GM12878 (cell line): ENCODE measurements around the gene COX6B2.
A peak's percentile ranks its signal among the peaks of the same experiment; 100 is the strongest.

Source experiments
- CEBPB ChIP-seq, 2 experiments: fragments of 150-350 bp in 1 of 2; IDR thresholded peaks; 2 replicates each; pipeline ENCODE4 v1.6.1; 2012 to 2014; ENCODE audit warnings: low read depth in 2 of 2, low read length in 2 of 2, borderline replicate concordance in 1 of 2, inconsistent platforms in 1 of 2
- CTCF ChIP-seq, 3 experiments: IDR thresholded peaks in 2 of 3; conservative IDR thresholded peaks in 1 of 3; 2 replicates each; pipeline ENCODE4 v1.5.1; 2011; ENCODE audit warnings: low read depth in 3 of 3, low read length in 3 of 3, mild to moderate bottlenecking in 3 of 3, control low read depth in 2 of 3, moderate library complexity in 2 of 3, inconsistent platforms in 1 of 3, mixed read lengths in 1 of 3; ENCODE audit not compliant: control insufficient read depth in 2 of 3, insufficient read depth in 1 of 3; ENCODE audit errors: extremely low read depth in 1 of 3
- EP300 ChIP-seq, 2 experiments: fragments of 150-350 bp in 1 of 2; IDR thresholded peaks; 2 replicates each; pipeline ENCODE4 v1.6.1; 2011 to 2012; ENCODE audit warnings: low read depth in 2 of 2, low read length in 2 of 2, borderline replicate concordance in 1 of 2, improper control_type of control experiment in 1 of 2, inconsistent platforms in 1 of 2; ENCODE audit not compliant: control insufficient read depth in 1 of 2
- ETV6 ChIP-seq, 2 experiments: fragments of 450-650 bp in 1 of 2; IDR thresholded peaks in 1 of 2; conservative IDR thresholded peaks in 1 of 2; 2 replicates each; pipeline ENCODE4 v1.6.1; 2014; ENCODE audit warnings: antibody characterized with exemption in 1 of 2, borderline replicate concordance in 1 of 2, low read depth in 1 of 2, mild to moderate bottlenecking in 1 of 2, moderate library complexity in 1 of 2
- GABPA ChIP-seq: IDR thresholded peaks from 2 replicates; pipeline ENCODE4 v1.6.1; 2014; ENCODE audit warnings: antibody characterized with exemption, low read depth, mild to moderate bottlenecking, inconsistent platforms
- MEF2B ChIP-seq: fragments of 450-650 bp; IDR thresholded peaks from 2 replicates; pipeline ENCODE4 v1.6.1; 2018; ENCODE audit warnings: mild to moderate bottlenecking, moderate library complexity; ENCODE audit not compliant: partially characterized antibody, poor library complexity, severe bottlenecking
- NR2C2 ChIP-seq: IDR thresholded peaks from 2 replicates; pipeline ENCODE4 v1.6.1; 2011; ENCODE audit warnings: borderline replicate concordance, low read depth; ENCODE audit not compliant: control insufficient read depth, insufficient read length
- POLR2A ChIP-seq: IDR thresholded peaks from 2 replicates; pipeline ENCODE4 v1.6.1; 2011; ENCODE audit warnings: low read depth, mild to moderate bottlenecking, low read length
- SIN3A ChIP-seq: IDR thresholded peaks from 2 replicates; pipeline ENCODE4 v1.6.1; 2012; ENCODE audit warnings: low read depth, low read length, improper control_type of control experiment
- SMARCA5 ChIP-seq: fragments of 450-650 bp; IDR thresholded peaks from 2 replicates; pipeline ENCODE4 v1.6.1; 2017; ENCODE audit warnings: mild to moderate bottlenecking
- SMC3 ChIP-seq: IDR thresholded peaks from 2 replicates; pipeline ENCODE4 v1.6.1; 2011; ENCODE audit warnings: low read length, improper control_type of control experiment, borderline replicate concordance
- SPI1 ChIP-seq: IDR thresholded peaks from 2 replicates; pipeline ENCODE4 v1.6.1; 2011; ENCODE audit warnings: low read depth, mild to moderate bottlenecking, low read length, moderate library complexity, borderline replicate concordance; ENCODE audit not compliant: insufficient read depth
- TAF1 ChIP-seq: IDR thresholded peaks from 2 replicates; pipeline ENCODE4 v1.6.1; 2011; ENCODE audit warnings: mild to moderate bottlenecking, low read depth, low read length, borderline replicate concordance
- YY1 ChIP-seq: IDR thresholded peaks from 2 replicates; pipeline ENCODE4 v1.6.1; 2011; ENCODE audit warnings: low read depth, mild to moderate bottlenecking, low read length

GRCh38 chr19:55384920-55385723 lies 30.6 kb upstream of the COX6B2 start:
- TF ChIP-seq POLR2A (no peak), CTCF (IDR thresholded peaks at IDR 0.05 in 2 of 3, conservative IDR thresholded peaks at IDR 0.05 in 1 of 3; ENCODE audit: control insufficient read depth in 2 of 3, extremely low read depth in 1 of 3, insufficient read depth in 1 of 3, low read depth in 3 of 3, low read length in 3 of 3) (no peak), SMC3 (no peak), CEBPB (IDR thresholded peaks at IDR 0.05; ENCODE audit: borderline replicate concordance in 1 of 2, low read depth in 2 of 2, low read length in 2 of 2) (no peak), TAF1 (no peak), SIN3A (no peak), SMARCA5 (no peak), GABPA (no peak), EP300 (IDR thresholded peaks at IDR 0.05; ENCODE audit: borderline replicate concordance in 1 of 2, control insufficient read depth in 1 of 2, low read depth in 2 of 2, low read length in 2 of 2) (no peak), MEF2B (peak; percentile 42), NR2C2 (no peak), ETV6 (conservative IDR thresholded peaks at IDR 0.05 in 1 of 2, IDR thresholded peaks at IDR 0.05 in 1 of 2; ENCODE audit: borderline replicate concordance in 1 of 2, low read depth in 1 of 2) (0 out of 4 replicates have a peak, but pooled peaks of 1 of the 2 experiments have one; percentile 0), SPI1 (no peak), YY1 (no peak)
